Suppressor macrophage treated with lipopolysaccharide for 4 hours (primary cell): ENCODE data around the gene SAMD4B.
"Not testable (repeated sequence)": the region's sequence is repeated elsewhere in the genome, so short reads cannot be mapped to it uniquely, and the experiment has no call there.

Experiments
- DNase-seq: peaks from one replicate; pipeline ENCODE4 v3.0.0-alpha.2; 2020

Gene SAMD4B

DNA sequence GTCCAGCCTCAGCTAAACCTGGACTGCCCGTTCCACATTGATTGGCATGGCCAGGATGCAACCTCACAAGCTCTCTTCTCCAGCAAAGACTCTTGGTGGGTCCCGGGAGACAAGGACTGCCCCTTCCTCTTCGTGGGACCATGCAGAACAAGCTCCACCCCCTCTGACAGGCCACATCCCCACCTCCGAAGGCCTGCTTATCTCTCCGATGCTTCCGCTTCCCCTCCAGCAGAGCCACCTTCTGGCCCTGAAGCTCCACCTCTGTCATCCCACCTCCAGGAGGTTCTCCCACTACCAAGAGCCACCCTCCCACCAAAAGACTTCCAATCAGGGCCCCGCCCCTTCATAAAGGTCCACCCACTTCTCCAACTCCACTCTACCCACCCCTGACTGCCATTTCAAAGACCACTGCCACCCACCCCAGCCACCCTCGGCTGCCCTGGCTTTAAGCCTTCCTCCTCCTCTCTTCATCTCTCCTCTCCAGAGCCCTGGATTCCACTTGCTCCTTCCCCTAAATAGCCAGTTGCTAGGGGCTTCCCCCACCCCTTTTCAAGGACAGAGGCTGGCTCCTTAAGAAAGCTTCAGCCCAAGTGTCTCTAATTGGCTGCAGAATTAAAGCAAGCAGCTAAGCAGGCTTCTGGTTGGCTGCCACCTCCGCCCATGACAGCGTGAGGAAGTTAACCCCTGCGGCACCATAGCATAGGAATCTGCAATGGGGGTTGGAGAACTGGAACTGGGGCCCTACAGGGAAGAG, 31.5 kb upstream of the SAMD4B start:
- DNase-seq, result no peak

DNA sequence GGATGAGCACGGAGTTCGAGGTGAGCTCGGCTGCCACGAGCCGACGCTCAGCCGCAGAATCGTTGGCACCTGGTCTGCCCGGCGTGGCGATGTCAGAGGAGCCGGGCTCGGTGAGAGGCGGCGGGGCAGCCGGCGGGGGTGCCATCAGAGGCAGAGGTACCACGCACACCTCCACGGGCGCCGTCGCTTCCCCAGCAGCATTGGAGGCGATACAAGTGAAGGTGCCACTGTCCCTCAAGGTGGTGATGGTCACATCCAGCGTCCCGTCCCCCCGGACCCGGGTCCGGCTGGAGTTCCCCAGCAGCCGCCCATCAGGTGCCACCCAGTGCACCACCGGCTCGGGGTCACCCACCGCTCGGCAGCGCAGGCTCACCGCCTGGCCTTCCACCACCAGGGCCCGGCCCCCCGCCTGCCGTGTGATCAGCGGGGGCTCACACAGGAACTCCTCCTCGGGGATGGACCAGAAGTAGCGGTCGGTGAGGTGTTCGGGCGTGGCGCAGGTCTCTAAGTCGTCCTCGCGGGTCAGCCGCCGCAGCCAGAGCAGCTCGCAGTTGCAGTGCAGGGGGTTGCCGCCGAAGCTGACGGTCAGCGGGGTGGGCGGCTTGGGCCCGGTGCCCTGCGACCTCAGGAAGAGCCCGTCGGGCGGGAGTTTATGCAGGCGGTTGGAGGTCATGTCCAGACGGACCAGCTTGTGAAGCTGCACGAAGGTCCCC, 28.0 kb upstream of the SAMD4B start:
- no peak for DNase-seq

DNA sequence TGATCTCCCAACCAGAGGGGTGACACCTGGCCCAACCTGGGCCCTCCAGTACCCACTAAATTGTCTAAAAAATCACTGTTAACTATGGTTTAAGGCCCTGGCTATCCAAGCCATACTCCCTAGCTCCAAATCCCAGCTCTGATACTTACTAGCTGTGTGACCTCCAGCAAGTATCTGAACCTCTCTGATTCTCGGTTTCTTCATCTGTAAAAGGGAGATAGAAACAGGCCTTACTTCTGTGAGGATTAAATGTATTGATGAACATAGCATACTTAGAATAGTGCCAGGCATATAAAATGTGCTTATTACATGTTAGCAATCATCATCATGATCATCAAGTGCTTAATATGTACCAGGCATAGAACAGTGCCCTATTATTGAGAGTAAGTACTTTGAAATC, 26.3 kb upstream of the SAMD4B start:
- no peak for DNase-seq

DNA sequence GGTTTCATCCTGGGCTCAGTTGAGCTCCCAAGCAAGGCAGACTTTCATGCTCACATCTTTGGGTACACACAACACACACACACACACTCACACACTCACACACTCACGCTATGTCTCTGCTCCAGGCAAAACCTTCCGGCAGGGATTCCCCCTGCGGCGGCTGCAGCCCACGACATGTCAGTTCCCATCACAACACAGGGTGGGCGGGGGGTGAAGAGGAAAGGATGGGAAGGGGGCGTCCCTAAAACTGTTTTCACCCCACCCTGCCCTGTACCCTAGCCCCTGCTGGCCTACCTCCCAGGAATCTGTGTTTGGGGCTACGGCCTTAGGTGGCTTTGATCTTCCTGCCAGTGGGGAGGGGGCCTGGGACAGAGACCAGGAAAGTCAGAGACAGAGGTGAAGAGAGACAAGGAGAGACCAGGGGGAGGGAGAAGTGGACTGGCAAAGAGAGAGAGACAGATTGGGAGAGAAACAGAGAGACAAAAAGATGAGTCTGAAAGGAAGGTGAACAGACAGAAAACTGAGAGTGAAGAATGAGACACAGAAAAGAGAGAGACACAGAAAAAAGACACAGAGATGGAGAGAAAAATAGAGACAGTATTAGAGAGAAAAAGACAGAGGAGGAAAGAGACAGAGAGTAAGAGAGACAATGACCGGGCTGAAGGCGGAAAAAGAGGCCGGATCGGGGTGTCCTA, 25.4 kb upstream of the SAMD4B start:
- no peak for DNase-seq

DNA sequence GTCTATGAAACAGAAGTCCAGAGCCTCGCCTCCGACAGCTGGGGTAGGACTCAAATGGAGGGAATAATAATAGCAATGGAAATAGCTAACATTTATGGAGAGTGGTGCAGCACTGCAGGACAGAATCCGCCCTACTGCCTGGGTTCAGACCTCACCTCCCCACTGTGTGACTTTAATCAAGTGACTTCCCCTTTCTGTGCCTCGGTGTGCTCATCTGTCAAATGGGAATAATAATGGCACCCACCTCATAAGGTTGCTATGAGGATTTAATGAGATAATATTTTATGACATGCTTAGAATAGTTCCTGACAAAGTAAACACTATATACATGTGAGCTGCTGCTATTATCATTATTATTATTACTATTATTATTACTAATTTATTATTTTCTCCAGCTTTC, 24.7 kb upstream of the SAMD4B start:
- DNase-seq, result no peak

DNA sequence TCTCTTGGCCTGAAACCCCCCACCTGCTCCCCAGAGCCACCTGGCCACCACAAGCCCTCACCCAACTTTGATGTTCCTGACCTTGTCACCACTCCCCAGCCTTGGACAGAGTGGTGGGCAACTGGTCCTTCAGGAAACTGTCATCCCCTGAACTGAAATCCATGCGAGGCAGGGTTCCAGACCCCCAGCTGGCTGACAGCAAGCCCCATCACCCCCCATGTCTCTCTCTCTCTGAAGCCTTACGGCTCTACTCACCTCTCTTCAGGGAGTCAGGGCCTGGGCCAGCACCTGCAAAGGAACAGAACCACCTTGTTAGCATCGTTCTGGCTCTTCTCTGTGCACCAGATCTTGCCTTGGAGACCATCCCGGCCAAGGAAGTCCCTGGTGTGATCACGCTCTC, 24.1 kb upstream of the SAMD4B start:
- DNase-seq, result no peak

DNA sequence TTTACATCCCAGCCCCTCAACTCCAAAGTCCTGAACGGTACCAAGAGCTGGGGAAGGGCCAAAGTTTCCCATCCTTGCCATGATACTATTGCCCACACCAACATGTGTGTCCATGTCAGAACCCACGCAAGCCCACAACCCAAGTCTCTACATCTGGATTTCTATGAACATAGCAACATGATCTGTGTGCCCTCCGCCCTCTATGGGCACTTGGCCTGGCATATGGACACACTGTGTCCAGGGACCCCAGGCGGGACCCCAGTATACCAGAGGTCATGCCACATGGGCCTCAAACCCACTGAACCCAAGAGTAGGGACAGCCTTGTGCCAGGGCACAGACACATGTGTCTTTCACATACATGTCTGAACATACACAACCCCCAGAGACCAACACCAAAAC, 23.5 kb upstream of the SAMD4B start:
- no peak for DNase-seq

DNA sequence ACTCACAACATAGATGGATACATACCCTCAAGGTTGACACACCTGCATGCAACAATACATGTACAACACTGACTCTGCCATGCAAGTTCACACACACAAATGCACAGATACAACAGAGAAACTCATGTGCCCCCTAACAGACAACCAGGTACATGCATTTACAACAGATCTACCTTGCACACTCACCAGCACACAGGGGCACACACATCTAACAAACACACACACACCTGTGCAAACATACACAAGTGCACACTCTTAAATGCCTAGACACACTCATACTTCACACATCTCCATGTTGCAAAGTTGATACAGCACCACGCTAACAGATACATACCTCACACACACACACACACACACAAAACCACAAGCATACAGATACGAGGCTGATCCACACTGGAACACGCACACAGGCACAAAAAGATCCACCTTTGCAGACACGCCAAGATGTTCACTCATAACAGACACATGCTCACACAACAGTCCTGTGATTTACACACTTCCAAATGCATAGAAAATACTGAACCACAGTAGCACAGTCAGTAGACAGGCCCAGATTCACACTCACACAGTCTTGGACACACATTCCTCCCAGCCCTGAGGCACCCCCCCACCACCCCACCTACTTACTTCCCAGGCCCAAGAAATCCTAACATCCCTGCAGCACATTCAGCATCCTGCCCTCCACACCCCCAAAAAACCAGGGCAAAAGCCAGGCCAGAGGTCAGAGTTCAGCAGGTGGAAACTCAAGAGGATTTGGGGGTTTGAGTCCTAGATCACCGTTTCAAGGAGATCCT, 22.9 kb upstream of the SAMD4B start:
- no peak for DNase-seq

DNA sequence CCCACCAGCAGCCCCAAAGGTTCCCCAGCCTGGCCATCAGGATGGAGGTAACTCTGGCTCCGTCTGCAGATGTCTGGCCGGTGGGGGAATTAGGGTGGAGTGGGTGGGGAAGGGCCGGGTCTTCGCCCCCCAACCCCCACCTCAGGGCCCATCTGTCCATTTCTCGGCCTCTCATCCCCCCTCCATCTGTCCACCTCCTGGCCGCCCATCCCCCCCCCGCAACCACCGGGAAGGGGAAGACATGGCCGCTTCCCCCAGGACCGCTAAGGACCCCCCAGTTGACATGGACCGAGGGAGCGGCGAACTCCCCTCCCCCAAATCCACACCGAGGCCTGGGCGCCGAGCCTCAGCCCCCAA, 22.4 kb upstream of the SAMD4B start:
- no peak for DNase-seq

DNA sequence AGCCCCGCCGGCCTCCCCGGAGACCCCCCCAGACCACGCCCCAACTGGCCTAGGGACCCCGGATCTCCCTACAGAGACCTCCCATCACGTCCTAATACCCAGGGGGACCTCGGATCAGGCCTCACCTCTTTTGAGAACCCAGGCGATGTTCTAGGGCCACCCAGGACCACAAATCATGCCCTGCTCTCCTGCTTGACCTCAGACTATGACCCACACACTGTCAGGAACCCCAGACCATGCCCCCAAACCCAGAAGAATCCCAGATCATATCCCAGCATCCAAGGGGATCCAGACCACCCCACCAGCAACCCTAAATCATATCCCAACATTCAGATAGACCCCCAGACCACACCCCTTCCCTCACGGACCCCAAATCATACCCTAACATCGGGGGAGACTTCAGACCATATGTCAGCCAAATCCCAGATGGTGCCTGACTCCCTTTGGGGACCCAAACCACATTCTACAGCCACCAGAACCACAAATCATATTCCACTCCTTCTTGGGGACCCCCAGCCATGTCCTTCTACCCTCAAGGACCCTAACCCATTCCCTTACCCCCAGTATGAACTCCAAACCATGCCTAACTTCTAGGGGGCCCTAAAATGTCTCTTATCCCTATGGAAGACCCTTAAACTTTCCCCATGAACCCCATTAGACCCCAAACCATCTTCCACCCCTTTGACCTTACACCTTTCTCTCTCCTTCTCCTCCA, 20.9 kb upstream of the SAMD4B start:
- DNase-seq, result no peak

DNA sequence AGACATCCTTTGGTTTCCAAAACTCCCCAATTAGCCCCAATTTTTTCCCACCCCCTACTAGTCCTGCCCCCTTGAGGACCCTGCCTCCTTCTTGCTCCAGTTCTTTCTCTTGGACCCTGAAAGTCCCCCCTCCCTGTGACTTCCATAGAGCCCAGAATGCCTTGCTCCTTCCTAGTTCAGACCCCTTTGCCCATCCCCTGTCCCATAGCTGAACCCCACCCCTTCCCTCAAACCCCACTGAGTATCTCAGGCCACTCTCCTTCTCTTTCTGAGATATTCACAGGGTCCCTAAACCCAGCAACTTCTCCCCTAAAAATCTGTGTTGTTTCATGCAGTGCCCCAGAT, 20.4 kb upstream of the SAMD4B start:
- no peak for DNase-seq

DNA sequence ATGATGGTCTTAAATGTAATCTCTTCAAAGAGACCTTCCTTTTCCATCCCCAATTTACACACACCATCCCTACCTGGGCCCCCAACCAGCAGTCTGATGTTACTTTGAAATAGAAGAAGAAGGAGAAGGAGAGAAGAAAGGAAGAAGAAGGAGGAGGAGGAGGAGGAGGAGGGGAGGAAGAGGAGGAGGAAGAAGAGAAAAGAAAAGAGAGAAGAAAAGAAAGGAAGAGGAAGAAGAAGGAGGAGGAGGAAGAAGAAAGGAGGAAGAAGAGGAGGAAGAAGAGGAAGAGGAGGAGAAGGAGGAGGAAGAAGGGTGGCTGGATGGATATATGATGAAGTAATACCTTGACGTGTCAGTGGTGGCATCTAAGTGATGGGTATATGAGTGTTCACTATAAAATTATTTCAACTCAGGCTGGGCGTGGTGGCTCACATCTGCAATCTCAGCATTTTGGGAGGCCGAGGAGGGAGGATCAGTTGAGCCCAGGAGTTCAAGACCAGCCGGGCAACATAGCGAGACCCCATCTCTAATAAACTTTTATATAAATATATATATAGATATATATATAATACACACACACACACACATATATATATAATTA, 17.9 kb upstream of the SAMD4B start:
- DNase-seq, result no peak

DNA sequence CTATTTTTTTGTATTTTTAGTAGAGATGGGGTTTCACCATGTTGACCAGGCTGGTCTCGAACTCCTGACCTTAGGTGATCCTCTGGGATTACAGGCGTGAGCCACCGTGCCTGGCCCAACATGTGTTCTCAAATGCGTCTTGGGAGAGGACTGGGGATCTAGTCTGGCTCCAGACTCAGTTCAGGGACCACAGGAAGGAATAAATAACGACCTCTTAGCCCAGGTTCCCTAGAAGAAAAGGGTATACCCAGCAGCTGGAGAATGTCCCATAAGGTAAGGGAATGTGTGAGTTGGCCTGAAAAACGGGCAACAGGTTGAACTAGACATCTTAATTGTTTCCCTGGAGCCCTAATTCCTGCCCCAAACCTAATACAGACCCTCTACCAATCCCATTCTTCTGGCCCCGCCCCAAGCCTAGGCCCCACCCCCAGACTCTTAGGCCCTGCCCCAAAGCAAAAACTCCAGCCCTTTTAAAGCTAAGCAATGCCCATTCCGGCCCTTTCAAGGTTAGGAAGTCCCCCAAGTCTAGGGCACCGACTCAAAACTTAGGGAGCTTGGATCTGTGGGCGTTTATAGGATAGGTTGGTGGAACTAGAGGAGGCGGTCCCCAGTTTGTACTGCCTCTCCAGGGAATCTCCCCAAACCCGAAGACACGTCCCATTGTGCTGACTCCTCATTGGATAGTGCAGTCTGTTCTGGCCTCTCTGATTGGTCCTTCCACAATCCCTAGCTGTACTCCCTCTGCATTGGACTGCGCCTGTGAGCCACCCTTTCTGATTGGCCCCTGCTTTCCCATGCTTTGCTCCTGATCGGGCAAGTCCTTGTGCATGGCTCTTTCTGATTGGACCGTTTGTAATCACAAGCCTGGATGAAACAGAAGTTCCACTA, 16.2 kb upstream of the SAMD4B start:
- DNase-seq, result no peak

DNA sequence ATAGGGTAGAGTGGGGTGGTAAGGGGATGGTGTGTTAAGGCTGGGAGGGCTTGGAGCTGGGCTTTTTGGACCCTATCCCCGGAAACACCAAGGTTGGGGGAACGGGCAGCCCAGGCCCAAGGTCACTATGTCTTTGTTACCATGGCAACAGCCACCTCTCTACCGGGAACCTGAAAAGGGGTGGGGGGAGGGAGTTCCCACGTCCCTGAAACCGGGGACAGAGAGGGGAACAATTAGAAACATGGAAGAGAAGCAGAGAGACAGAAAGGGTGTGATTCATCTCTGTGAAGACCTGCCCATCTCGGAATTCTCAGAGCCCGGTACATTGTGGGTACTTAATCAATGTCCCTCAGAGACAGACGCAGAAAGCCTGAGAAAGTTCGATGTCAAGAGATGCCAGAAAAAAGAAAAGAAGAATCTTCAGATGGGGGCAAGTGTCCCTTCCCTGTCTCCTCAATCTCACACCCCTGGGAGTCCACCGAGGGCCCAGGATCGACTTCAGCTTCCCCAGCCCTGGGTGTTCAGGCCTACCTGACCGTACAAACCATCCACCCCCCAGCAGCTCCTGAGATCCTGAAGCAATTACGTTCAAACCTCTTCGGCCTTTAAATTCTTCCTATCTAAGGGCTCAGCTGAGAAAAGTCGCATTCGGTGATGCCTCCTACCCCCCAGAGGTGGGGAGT, 14.7 kb upstream of the SAMD4B start:
- no peak for DNase-seq

DNA sequence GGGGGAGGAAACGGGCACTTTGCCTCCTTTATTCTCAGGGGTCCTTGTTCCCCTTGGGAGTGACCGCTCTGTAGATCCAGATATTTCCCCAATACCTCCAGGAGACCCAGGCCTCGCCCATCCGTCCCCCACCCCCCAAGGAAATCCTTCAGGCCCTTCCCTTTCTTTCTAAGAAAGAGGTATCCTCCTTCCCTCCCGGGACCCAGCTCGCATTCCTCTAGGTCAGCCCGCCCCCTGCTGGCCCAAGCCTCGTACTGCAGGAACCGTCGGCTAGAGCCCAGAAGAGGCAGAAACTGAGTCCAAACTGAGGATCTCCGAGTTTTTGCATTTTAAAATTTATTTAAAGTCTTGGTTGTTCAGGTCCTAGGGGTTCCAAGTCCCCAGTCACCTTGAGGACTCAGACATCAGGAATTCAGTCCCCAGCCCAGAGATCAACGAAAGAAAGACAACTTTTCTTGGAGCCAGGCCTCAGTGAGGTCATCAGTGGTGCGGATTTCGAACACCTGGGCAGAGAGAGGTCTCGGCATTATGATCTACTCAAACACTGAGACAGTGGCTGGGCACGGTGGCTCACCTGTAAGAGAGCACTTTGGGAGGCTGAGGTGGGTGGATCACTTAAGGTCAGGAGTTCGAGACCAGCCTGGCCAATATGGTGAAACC, 14.0 kb upstream of the SAMD4B start:
- peak; percentile 86 for DNase-seq

DNA sequence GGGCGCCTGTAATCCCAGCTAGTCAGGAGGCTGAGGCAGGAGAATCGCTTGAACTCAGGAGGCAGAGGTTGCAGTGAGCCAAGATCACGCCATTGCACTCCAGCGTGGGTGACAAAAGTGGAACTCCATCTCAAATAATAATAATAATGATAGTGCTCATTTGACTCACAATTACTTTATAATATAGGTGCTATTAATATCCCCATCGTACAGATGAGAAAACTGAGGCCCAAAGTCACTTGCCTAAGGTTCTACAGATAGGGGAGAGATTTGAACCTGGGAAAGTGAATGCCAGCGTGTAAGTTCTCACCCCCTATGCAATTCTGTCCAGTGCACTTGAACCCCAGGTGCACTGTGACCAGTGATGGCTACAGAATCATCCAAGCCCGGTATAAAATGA, 12.3 kb upstream of the SAMD4B start:
- DNase-seq, result no peak

DNA sequence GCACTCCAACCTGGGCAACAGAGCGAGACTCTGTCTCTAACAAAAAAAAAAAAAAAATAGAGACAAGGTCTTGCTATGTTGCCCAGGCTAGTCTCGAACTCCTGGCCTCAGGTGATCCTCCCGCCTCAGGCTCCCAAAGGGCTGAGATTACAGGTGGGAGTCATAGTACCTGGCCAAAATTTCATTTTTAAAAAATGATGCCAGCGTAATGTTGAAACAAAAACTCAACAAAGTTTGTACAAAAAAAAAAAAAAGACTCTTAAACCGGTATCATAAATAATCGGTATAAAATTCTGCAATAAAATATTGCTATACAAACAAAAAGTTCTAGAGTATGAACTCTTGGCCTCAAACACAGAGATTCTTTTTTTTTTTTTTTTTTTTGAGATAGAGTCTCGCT, 9.9 kb upstream of the SAMD4B start:
- DNase-seq, result no peak

DNA sequence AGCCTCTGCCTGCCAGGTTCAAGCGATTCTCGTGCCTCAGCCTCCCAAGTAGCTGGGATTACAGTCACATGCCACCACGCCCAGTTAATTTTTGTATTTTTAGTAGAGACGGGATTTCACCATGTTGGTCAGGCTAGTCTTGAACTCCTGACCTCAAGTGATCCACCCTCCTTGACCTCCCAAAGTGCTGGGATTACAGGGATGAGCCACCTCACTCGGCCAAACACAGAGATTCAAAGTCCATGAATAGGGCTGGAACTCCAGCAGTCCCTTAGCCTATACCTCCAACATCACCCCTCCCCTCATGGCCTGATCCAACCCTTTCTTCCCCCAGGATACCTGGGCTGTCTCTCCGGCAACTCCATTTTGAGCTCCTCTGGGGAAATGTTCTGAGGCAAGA, 9.5 kb upstream of the SAMD4B start:
- DNase-seq, result not testable (repeated sequence)

DNA sequence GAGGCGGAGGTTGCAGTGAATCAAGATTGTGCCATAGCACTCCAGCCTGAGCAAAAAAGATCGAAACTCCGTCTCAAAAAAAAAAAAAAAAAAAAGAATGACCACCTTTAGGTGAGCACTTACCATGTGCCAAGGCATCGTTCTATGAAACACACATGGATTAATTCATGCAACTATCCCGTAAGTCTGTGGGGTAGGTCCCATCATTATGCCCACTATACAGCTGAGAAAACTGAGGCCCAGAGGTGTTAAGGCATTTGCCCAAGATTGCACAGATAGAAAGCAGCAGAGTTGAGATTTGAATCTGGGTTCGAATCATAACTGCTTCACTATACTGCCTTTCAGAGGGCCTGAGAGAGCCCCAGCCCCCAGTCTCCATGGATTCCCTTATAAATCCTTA, 8.7 kb upstream of the SAMD4B start:
- no peak for DNase-seq

DNA sequence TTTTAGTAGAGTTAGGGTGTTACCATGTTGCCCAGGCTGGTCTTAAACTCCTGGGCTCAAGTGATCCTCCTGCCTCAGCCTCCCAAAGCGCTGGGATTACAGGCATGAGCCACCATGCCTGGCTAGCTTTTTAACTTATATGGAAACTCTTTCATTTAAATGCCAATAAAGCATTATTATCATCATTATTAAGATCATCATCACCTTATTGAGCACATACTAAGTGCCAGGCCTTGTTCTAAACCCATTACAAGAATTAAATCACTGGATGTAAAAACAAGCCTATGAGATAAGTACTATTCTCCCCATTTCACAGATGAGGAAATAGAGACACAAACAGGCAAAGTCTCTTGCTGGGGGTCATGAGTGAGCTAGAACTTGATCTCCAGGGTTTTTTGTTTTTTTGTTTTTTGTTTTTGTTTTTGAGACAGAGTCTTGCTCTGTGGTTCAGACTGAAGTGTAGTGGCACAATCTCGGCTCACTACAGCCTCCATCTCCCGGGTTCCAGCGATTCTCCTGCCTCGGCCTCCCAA, 7.7 kb upstream of the SAMD4B start:
- DNase-seq, result no peak
